Measurements from ENCODE around the gene SNED1.

The SNED1 gene

DNA sequence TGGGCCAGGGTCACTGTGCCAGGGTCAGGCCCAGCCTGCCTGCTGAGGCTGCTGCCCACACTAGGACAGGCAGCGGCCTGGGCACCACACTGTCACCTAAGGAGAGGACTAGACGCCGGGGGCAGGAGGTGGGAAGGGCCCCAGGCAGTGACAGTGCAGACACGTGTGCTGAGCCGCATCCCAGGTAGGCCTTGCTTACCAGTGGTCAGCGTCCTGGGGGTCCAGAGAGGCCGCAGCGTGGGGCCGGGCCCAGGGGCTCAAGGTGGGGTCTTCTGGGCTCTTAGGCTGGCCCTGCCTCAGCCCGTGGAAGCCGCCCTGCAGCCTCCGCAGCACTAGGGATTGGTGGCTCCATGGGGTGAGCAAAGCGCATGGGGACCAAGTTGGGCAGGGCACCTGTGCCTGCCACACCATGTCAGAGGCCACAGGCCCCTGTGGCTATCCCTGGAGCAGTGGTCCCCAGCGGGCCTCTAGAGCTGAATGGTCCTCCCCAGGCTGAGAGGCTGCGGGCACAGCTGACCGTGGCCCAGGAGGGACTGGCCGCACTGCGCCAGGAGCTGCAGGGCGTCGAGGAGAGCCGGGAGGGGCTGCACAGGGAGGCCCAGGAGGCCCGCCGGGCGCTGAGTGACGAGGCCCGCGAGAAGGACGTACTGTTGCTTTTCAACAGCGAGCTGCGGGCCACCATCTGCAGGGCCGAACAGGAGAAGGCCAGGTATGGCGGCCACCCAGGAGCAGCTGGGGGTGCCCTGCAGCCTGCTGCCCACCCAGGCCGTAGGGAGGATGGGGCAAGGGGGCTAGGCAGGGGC lies 35.2 kb upstream of the SNED1 start:
- H3K4me2 ChIP-seq (ENCODE audit: insufficient read depth, low read length), result no peak overlapping the region
- H3K4me1 ChIP-seq (ENCODE audit: insufficient read depth, low read length), result no peaks in the 10 kb centered on the region
- no peak overlapping the region for H2AFZ ChIP-seq (ENCODE audit: low read depth, low read length)
- H3K79me2 ChIP-seq (ENCODE audit: insufficient read depth, low read length), result no peaks in the 10 kb centered on the region
- H3K9me3 ChIP-seq (ENCODE audit: insufficient read depth, low read length, severe bottlenecking), result no peaks in the 10 kb centered on the region
- no peak for TF ChIP-seq EZH2 (IDR thresholded peaks at IDR 0.05; ENCODE audit: borderline replicate concordance, low read depth, low read length, severe bottlenecking)
- TF ChIP-seq, protein P1, sequence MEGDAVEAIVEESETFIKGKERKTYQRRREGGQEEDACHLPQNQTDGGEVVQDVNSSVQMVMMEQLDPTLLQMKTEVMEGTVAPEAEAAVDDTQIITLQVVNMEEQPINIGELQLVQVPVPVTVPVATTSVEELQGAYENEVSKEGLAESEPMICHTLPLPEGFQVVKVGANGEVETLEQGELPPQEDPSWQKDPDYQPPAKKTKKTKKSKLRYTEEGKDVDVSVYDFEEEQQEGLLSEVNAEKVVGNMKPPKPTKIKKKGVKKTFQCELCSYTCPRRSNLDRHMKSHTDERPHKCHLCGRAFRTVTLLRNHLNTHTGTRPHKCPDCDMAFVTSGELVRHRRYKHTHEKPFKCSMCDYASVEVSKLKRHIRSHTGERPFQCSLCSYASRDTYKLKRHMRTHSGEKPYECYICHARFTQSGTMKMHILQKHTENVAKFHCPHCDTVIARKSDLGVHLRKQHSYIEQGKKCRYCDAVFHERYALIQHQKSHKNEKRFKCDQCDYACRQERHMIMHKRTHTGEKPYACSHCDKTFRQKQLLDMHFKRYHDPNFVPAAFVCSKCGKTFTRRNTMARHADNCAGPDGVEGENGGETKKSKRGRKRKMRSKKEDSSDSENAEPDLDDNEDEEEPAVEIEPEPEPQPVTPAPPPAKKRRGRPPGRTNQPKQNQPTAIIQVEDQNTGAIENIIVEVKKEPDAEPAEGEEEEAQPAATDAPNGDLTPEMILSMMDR (IDR thresholded peaks at IDR 0.05; ENCODE audit: borderline replicate concordance, extremely low read depth, low read length, poor library complexity, severe bottlenecking), result no peak
- no peaks in the 10 kb centered on the region for H3K27me3 ChIP-seq (ENCODE audit: insufficient read depth, low read length, poor library complexity)
- no peak overlapping the region for H3K27ac ChIP-seq (ENCODE audit: low read length)
- ATAC-seq (ENCODE audit: insufficient read depth, low read depth) (no peak), DNase-seq (no peak)
- H3K4me3 ChIP-seq (ENCODE audit: low read depth in 1 of 2, low read length in 2 of 2), result no peak overlapping the region
- H3K36me3 ChIP-seq (ENCODE audit: insufficient read depth, low read length), result no peaks in the 10 kb centered on the region
- H3K9ac ChIP-seq (ENCODE audit: low read depth, low read length), result no peak overlapping the region
- no peaks in the 10 kb centered on the region for H4K20me1 ChIP-seq (ENCODE audit: insufficient read depth, low read length)

DNA sequence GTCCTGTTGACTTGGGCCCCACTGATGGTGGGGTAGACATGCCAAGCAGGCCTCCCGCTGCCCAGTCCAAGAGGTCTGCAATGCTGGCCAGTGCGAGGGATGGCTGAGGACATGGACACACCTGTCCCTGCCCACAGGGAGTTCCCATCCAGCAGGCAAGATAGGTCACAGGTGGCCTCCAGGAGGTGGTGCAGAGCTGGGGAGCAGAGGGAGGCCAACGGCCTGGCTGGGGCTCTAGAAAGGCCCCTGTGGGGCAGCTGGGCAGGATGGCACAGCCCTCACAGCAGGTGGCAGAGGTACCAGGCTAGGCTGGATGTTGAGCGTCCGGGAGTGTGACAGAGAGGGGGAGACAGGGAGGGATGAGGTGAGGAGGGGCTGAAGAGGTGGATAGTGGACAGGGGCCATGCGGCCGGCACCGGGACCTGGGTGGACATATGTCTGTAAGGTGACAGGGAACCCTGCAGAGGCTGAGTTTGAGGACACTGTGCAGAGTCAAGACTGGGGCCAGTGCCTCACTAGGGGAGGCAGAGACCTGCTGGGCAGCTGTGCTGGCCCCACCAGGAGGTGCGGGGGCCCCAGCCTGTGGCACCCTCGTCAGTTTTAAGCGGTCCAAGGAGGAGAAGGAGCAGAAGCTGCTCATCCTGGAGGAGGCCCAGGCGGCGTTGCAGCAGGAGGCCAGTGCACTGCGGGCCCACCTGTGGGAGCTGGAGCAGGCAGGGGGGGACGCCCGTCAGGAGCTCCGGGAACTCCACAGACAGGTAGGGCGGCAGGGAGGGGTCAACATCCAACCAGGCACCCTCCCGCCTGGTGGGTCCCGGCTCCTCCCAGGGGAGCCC lies 34.3 kb upstream of the SNED1 start:
- H3K27ac ChIP-seq (ENCODE audit: low read length), result no peak overlapping the region
- TF ChIP-seq, protein P1 (IDR thresholded peaks at IDR 0.05; ENCODE audit: borderline replicate concordance, extremely low read depth, low read length, poor library complexity, severe bottlenecking), result no peak
- no peak for TF ChIP-seq EZH2 (IDR thresholded peaks at IDR 0.05; ENCODE audit: borderline replicate concordance, low read depth, low read length, severe bottlenecking)
- no peaks in the 10 kb centered on the region for H3K4me1 ChIP-seq (ENCODE audit: insufficient read depth, low read length)
- H3K79me2 ChIP-seq (ENCODE audit: insufficient read depth, low read length), result no peaks in the 10 kb centered on the region
- H3K9ac ChIP-seq (ENCODE audit: low read depth, low read length), result no peak overlapping the region
- H3K36me3 ChIP-seq (ENCODE audit: insufficient read depth, low read length), result no peaks in the 10 kb centered on the region
- H3K4me2 ChIP-seq (ENCODE audit: insufficient read depth, low read length), result no peak overlapping the region
- no peaks in the 10 kb centered on the region for H3K9me3 ChIP-seq (ENCODE audit: insufficient read depth, low read length, severe bottlenecking)
- no peak overlapping the region for H3K4me3 ChIP-seq (ENCODE audit: low read depth in 1 of 2, low read length in 2 of 2)
- H3K27me3 ChIP-seq (ENCODE audit: insufficient read depth, low read length, poor library complexity), result no peaks in the 10 kb centered on the region
- H4K20me1 ChIP-seq (ENCODE audit: insufficient read depth, low read length), result no peaks in the 10 kb centered on the region
- H2AFZ ChIP-seq (ENCODE audit: low read depth, low read length), result no peak overlapping the region
- DNase-seq (no peak), ATAC-seq (ENCODE audit: insufficient read depth, low read depth) (no peak)

DNA sequence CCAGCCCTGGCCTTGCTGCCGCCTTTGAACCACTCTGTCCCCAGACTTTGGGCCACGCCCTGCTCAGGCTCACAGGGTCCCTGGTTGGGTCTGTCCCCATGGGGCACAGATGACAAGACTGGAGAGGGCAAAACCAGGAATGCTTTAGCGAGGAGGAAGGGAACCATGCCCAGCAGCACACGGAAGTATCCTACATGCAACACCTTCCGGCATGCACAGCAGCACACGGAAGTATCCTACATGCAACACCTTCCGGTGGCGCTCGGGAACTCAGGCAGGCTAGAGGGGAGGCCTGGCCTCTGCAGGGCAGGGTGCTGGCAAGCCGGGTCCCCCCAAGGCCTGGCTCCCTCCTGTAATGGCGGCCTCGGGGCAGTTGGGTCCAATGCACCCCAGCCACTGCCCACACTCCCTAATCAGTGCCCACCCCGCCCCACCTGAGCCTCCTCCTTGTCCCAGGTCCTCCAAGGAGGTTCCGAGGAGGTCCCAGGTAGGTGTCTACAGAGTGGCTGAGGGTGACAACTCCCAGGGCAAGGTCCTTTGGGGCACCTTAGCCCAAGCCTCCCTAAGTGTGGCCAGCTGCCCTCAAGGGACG lies 33.6 kb upstream of the SNED1 start:
- H3K9me3 ChIP-seq (ENCODE audit: insufficient read depth, low read length, severe bottlenecking), result no peaks in the 10 kb centered on the region
- DNase-seq (no peak), ATAC-seq (ENCODE audit: insufficient read depth, low read depth) (no peak)
- H3K36me3 ChIP-seq (ENCODE audit: insufficient read depth, low read length), result no peaks in the 10 kb centered on the region
- TF ChIP-seq, protein P1 (IDR thresholded peaks at IDR 0.05; ENCODE audit: borderline replicate concordance, extremely low read depth, low read length, poor library complexity, severe bottlenecking), result no peak
- TF ChIP-seq EZH2 (IDR thresholded peaks at IDR 0.05; ENCODE audit: borderline replicate concordance, low read depth, low read length, severe bottlenecking), result no peak
- H3K4me3 ChIP-seq (ENCODE audit: low read depth in 1 of 2, low read length in 2 of 2), result no peak overlapping the region
- no peak overlapping the region for H2AFZ ChIP-seq (ENCODE audit: low read depth, low read length)
- no peaks in the 10 kb centered on the region for H3K79me2 ChIP-seq (ENCODE audit: insufficient read depth, low read length)
- H4K20me1 ChIP-seq (ENCODE audit: insufficient read depth, low read length), result no peaks in the 10 kb centered on the region
- no peak overlapping the region for H3K9ac ChIP-seq (ENCODE audit: low read depth, low read length)
- H3K4me2 ChIP-seq (ENCODE audit: insufficient read depth, low read length), result no peak overlapping the region
- H3K4me1 ChIP-seq (ENCODE audit: insufficient read depth, low read length), result no peaks in the 10 kb centered on the region
- H3K27ac ChIP-seq (ENCODE audit: low read length), result no peak overlapping the region
- H3K27me3 ChIP-seq (ENCODE audit: insufficient read depth, low read length, poor library complexity), result no peaks in the 10 kb centered on the region
